Right atrium auricular region (tissue), 2 donors: ENCODE measurements around the gene FAM131A. TPM values are rescaled to one million over a fixed set of nuclear protein-coding genes. Genes with fewer than 3 reads are reported as not detected.

ENCODE experiments used
- DNase-seq: peaks from one replicate; pipeline ENCODE4 v3.0.0-alpha.2; 2019; ENCODE audit warnings: low spot score
- H3K27ac ChIP-seq, 2 donors: fragments of 200-600 bp; sonication (generic); 1 replicate in 1 of 2; 2 replicates in 1 of 2; pipeline ENCODE4 v1.5.1; 2016 to 2019
- H3K27me3 ChIP-seq, 2 donors: fragments of 200-600 bp; sonication (generic); one replicate each; pipeline versions ENCODE4 v1.5.1 to v1.6.0; 2017 to 2019
- H3K36me3 ChIP-seq: fragments of 200-600 bp; sonication (generic); one replicate; pipeline ENCODE4 v1.5.1; 2016
- H3K4me1 ChIP-seq, 2 donors: fragments of 200-600 bp; sonication (generic); one replicate each; pipeline versions ENCODE4 v1.5.1 to v1.6.0; 2017 to 2019
- H3K4me3 ChIP-seq, 2 donors: fragments of 200-600 bp; sonication (generic); 1 replicate in 1 of 2; 2 replicates in 1 of 2; pipeline ENCODE4 v1.5.1; 2017 to 2019; ENCODE audit warnings: mild to moderate bottlenecking in 1 of 2, moderate library complexity in 1 of 2
- H3K9me3 ChIP-seq, 2 donors: fragments of 200-600 bp; sonication (generic); one replicate each; pipeline ENCODE4 v1.5.1; 2019
- total RNA-seq, 2 donors: library from RNA; depleted of rRNA; stranded (reverse); fragments of >200 nt; gene quantifications; one replicate each; pipeline ENCODE4 v1.1.0, GENCODE V29; 2016
- TF ChIP-seq, protein P1 (sequence below), 2 donors: fragments of 200-600 bp; sonication (generic); IDR thresholded peaks; one replicate each; pipeline ENCODE4 v1.5.1; 2019; ENCODE audit warnings: antibody characterized with exemption in 2 of 2

FAM131A gene
- total RNA-seq, 2 donors from 2014 or later, result 33.7 to 45.8 TPM

DNA sequence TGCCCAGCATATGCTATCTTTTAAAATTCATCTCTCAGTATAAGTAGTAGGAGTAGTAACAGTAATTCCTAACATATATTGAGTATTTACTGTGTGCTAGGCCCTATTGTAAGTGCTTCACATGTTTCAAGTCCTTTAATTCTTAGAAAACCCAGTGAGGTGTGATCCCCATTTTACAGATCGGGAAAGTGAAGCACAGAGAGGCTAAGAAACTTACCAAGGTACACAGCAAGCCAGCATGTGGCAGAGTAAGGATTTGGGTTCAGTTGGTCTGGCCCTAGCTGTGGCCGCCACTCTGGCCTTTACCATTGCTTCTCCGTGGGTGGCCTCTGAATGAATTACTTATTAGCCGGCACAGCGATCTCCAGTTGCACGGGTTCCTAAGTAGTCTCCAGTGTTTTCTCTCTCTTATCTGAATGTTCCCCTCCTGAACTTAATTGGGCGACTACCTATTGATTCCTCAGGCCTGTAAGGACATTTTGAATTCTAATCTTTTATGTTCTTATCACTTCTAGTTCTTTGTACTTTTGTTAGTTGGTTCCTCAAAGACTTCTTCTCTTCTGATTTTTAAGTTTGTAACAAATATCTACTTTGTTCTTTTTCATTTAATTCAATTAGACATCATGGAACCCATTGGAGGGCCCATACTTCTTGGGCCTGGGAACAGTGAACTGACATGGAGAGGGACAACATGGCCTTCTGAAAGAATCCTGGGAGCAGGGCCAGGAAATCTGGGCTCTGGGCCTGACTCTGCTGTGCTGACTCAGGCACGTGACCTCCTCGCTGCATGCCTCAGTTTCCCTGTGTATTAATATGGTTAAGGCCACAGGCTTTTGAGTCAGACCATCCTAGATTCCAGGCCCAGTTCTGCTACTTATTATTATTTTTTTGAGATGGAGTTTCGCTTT is 12.4 kb downstream of the FAM131A start:
- no peak for DNase-seq
- TF ChIP-seq, protein P1, sequence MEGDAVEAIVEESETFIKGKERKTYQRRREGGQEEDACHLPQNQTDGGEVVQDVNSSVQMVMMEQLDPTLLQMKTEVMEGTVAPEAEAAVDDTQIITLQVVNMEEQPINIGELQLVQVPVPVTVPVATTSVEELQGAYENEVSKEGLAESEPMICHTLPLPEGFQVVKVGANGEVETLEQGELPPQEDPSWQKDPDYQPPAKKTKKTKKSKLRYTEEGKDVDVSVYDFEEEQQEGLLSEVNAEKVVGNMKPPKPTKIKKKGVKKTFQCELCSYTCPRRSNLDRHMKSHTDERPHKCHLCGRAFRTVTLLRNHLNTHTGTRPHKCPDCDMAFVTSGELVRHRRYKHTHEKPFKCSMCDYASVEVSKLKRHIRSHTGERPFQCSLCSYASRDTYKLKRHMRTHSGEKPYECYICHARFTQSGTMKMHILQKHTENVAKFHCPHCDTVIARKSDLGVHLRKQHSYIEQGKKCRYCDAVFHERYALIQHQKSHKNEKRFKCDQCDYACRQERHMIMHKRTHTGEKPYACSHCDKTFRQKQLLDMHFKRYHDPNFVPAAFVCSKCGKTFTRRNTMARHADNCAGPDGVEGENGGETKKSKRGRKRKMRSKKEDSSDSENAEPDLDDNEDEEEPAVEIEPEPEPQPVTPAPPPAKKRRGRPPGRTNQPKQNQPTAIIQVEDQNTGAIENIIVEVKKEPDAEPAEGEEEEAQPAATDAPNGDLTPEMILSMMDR (IDR thresholded peaks at IDR 0.05), result no peak

DNA sequence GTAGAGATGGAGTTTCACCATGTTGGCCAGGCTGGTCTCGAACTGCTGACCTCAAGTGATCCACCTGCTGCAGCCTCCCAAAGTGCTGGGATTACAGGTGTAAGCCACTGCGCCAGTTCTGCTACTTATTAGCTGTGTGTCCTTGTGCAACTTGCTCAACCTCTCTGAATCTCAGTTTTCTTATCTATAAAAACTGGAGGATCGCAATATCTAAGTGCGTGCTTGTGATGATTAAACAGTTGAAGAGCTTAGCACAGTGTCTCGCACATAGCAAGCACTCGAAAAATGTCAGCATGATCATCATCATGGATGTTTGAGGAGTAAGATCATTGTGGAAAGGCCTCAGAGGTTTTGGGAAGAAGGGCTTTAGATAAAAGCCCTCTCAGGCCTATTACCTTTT is 13.2 kb downstream of the FAM131A start:
- no peaks in the 10 kb centered on the region for H3K36me3 ChIP-seq
- H3K4me3 ChIP-seq, result no peak overlapping the region
- no peaks in the 10 kb centered on the region for H3K27me3 ChIP-seq
- TF ChIP-seq, protein P1 (IDR thresholded peaks at IDR 0.05), result no peak
- no peak for DNase-seq
- peaks cover 0 to 5% of the 10 kb centered on the region in 2 donors for H3K4me1 ChIP-seq
- no peak overlapping the region for H3K27ac ChIP-seq
- H3K9me3 ChIP-seq, result no peaks in the 10 kb centered on the region

More for the DNA sequence above, 12.4 kb downstream of the FAM131A start:
- no peak overlapping the region for H3K27ac ChIP-seq
- H3K4me3 ChIP-seq, result no peak overlapping the region
- H3K4me1 ChIP-seq, result peaks cover 0 to 13% of the 10 kb centered on the region in 2 donors
- no peaks in the 10 kb centered on the region for H3K27me3 ChIP-seq
- H3K9me3 ChIP-seq, result no peaks in the 10 kb centered on the region
- peaks cover 4% of the 10 kb centered on the region for H3K36me3 ChIP-seq

DNA sequence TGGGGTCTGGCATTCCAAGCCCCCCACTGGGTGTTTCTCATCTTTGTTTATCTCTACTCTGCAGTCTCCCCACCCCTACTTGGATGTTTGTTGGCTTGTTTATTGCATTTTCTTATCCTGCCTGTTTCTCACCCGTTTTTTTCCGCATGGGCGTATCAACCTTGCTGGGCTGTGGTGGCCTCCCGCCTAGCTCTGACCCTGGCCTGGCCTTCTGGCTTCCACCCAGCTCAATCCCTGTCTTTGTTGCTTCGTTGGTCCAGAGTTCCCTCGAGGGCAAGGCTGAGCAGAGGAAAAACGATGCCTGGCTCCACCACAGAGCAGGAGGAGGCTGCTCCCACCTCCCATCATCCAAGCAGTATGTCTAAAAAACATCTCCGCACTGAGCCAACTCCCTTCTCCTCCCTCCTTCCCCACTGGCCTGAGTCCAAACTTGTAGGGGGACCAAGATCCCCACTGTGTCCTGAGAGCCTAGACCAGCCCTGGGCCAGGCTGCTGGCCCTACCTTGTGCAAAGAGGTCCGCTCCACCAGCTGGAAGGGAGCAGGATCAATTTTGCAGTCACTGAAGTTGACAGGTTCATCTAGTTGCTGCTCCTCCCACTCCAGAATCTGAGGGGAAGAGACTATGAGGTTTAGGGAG is 14.2 kb downstream of the FAM131A start:
- Histone ChIP-seq H3K4me3 (no peak overlapping the region), H3K27me3 (no peaks in the 10 kb centered on the region), H3K9me3 (no peaks in the 10 kb centered on the region), H3K36me3 (no peaks in the 10 kb centered on the region), H3K27ac (no peak overlapping the region), H3K4me1 (no peaks in the 10 kb centered on the region)
- TF ChIP-seq, protein P1 (IDR thresholded peaks at IDR 0.05), result no peak
- no peak for DNase-seq

DNA sequence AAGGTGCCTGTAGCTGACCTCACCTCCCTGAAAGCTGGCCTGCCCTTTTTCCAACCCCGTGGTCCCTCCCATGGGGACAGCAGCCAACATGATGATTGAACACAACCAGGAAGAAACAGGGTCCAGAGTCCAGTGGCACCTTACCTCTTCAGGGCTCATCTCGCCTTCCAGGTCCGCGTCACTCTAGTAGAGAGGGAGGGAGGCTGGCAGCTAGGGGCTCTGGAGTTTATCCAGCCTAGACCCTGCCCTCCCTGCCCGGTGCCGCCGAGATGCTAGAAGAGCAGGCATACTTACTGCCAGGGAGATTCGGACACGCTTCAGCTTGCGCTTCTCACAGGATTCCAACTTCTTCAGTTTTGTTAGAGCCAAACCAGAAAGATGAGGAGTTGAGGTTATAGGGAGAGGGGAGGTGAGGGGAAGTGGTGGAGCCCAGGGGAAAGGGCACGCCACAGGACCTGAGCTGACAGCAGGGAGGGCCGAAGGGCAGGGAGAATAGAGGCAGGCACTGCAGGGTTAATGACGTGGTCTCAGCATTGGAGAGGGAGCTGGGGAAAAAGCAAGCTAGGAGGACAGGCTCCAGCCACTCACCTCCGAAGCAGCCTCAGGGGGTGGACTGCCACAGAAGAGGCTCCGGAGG is 14.9 kb downstream of the FAM131A start:
- TF ChIP-seq, protein P1 (IDR thresholded peaks at IDR 0.05), result no peak
- Histone ChIP-seq H3K27me3 (no peaks in the 10 kb centered on the region), H3K27ac (no peak overlapping the region), H3K9me3 (no peaks in the 10 kb centered on the region), H3K4me1 (no peaks in the 10 kb centered on the region), H3K36me3 (no peaks in the 10 kb centered on the region), H3K4me3 (no peak overlapping the region)
- DNase-seq, result no peak

DNA sequence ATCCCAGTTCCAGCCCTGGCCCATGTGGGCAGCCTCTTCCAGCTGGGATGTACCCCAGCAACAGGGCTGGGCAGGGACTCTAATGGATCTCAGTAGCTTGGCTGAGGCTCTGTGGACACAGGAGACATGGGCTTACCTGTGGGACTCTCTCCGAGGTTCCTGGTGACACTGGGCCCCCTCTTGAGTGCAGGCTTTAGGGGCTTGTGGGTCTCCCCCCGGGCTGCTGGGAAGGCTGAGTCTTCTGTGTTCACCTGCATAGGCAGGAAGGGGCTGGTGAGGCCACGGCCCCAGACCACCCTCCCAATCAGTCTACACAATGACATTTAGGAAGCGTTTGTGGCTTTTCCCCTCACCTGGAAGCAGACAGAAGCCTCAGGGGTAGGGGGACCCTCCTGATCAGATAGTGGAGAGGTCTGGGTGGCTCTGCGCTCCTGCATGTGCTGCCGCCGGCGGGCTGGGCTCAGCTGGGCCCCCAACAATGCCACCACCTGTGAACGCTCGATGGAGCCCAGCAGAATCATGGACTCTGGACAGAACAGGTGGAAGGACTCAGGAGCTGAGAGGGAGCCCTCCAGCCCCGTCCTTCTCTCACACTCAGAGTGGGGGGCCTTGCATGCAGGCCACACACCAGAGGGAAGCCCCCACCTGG is 15.6 kb downstream of the FAM131A start:
- Histone ChIP-seq H3K9me3 (no peaks in the 10 kb centered on the region), H3K27ac (no peak overlapping the region), H3K4me1 (no peaks in the 10 kb centered on the region), H3K36me3 (no peaks in the 10 kb centered on the region), H3K4me3 (no peak overlapping the region), H3K27me3 (no peaks in the 10 kb centered on the region)
- TF ChIP-seq, protein P1 (IDR thresholded peaks at IDR 0.05), result no peak
- DNase-seq, result no peak
